SK-N-SH (cell line): ENCODE results near the gene SNX8. TPM values are rescaled to one million over a fixed set of nuclear protein-coding genes. Genes with fewer than 3 reads are reported as not detected.
A peak's percentile ranks its signal among the peaks of the same experiment; 100 is the strongest.

ENCODE experiments used
- CTCF ChIA-PET: fragments of 300-600, 350-600 bp; formaldehyde crosslinking; extraction: SDS; loops from one replicate; lab custom pipeline; 2021; lab: Yijun Ruan, JAX
- POLR2A ChIA-PET: fragments of 350-600 bp; sonication (Branson Sonifier 250); formaldehyde crosslinking; extraction: SDS; loops from one replicate; lab custom pipeline; 2020; ENCODE audit warnings: antibody characterized with exemption, inconsistent platforms; lab: Yijun Ruan, JAX
- DNase-seq: peaks from one replicate; pipeline ENCODE4 v3.0.0; 2012
- H2AFZ ChIP-seq: fragments of 200-600 bp; sonication (generic); 2 replicates; pipeline ENCODE4 v1.8.1; 2016; ENCODE audit warnings: antibody characterized with exemption, mild to moderate bottlenecking, low read depth
- H3F3A ChIP-seq: fragments of 200-600 bp; sonication (generic); replicated peaks from 2 replicates; pipeline ENCODE3; 2016; ENCODE audit warnings: antibody characterized with exemption, mild to moderate bottlenecking; ENCODE audit not compliant: insufficient read depth
- H3K27ac ChIP-seq, 2 experiments: fragments of 200-500 bp in 1 of 2; fragments of 200-600 bp in 1 of 2; sonication (Bioruptor generic) in 1 of 2; sonication (generic), shearing (Covaris generic) in 1 of 2; 2 replicates each; pipeline versions ENCODE4 v1.5.1 to v1.6.1; 2014 to 2016; ENCODE audit warnings: low read depth in 2 of 2, inconsistent platforms in 1 of 2, low read length in 1 of 2, mild to moderate bottlenecking in 1 of 2, mixed read lengths in 1 of 2
- H3K27me3 ChIP-seq: fragments of 200-600 bp; sonication (generic), shearing (Covaris generic); 2 replicates; pipeline ENCODE4 v1.6.1; 2016; ENCODE audit warnings: mixed run types; ENCODE audit not compliant: insufficient read depth
- H3K36me3 ChIP-seq, 2 experiments: fragments of 200-500 bp in 1 of 2; fragments of 200-600 bp in 1 of 2; sonication (Bioruptor generic) in 1 of 2; sonication (generic) in 1 of 2; replicated peaks in 1 of 2; 2 replicates each; pipeline versions ENCODE3 to v1.5.1; 2014 to 2016; ENCODE audit warnings: low read length in 1 of 2, mild to moderate bottlenecking in 1 of 2; ENCODE audit not compliant: insufficient read depth in 2 of 2, control insufficient read depth in 1 of 2
- H3K4me1 ChIP-seq, 2 experiments: fragments of 200-500 bp in 1 of 2; fragments of 200-600 bp in 1 of 2; sonication (Bioruptor generic) in 1 of 2; sonication (generic), shearing (Covaris generic) in 1 of 2; 2 replicates each; pipeline versions ENCODE4 v1.5.1 to v1.6.1; 2014 to 2016; ENCODE audit warnings: low read depth in 1 of 2, low read length in 1 of 2, mixed run types in 1 of 2; ENCODE audit not compliant: insufficient read depth in 2 of 2, control insufficient read depth in 1 of 2
- H3K4me2 ChIP-seq: fragments of 200-600 bp; sonication (generic), shearing (Covaris generic); 2 replicates; pipeline ENCODE4 v1.6.1; 2017; ENCODE audit warnings: mixed run types
- H3K4me3 ChIP-seq, 2 experiments: fragments of 200-500 bp in 1 of 2; fragments of 200-600 bp in 1 of 2; sonication (Bioruptor generic) in 1 of 2; sonication (generic), shearing (Covaris generic) in 1 of 2; 2 replicates each; pipeline versions ENCODE4 v1.5.1 to v1.8.1; 2014 to 2016; ENCODE audit warnings: low read depth in 2 of 2, inconsistent platforms in 1 of 2, low read length in 1 of 2, mild to moderate bottlenecking in 1 of 2, mixed read lengths in 1 of 2, moderate library complexity in 1 of 2
- H3K79me2 ChIP-seq: fragments of 200-600 bp; sonication (generic); 2 replicates; pipeline ENCODE4 v1.8.1; 2017; ENCODE audit warnings: mild to moderate bottlenecking; ENCODE audit not compliant: insufficient read depth
- H3K9ac ChIP-seq: fragments of 200-600 bp; sonication (generic); 2 replicates; pipeline ENCODE4 v1.6.1; 2017; ENCODE audit warnings: mixed run types
- H3K9me2 ChIP-seq: fragments of 200-600 bp; sonication (generic); 2 replicates; pipeline ENCODE4 v1.6.1; 2017; ENCODE audit warnings: mixed run types
- H3K9me3 ChIP-seq: fragments of 200-600 bp; sonication (generic); 2 replicates; pipeline ENCODE4 v1.6.1; 2017; ENCODE audit warnings: mixed run types, mild to moderate bottlenecking, moderate library complexity
- H4K20me1 ChIP-seq: fragments of 200-600 bp; sonication (generic); 2 replicates; pipeline ENCODE4 v1.6.1; 2017; ENCODE audit warnings: mild to moderate bottlenecking, mixed run types; ENCODE audit not compliant: insufficient read depth
- EZH2phosphoT487 ChIP-seq: fragments of 200-600 bp; sonication (generic); IDR thresholded peaks from 2 replicates; pipeline ENCODE4 v1.6.1; 2017; ENCODE audit warnings: low read depth, mixed run types, mild to moderate bottlenecking, antibody characterized with exemption, moderate library complexity, borderline replicate concordance
- FOSL2 ChIP-seq: IDR thresholded peaks from 2 replicates; pipeline ENCODE4 v1.4.0; 2012; ENCODE audit warnings: low read depth, mild to moderate bottlenecking, moderate library complexity, borderline replicate concordance
- IRF3 ChIP-seq: fragments of 150-350 bp; IDR thresholded peaks from 2 replicates; pipeline ENCODE4 v1.6.1; 2016; ENCODE audit warnings: mild to moderate bottlenecking, low read depth, low read length
- MAX ChIP-seq: IDR thresholded peaks from 2 replicates; pipeline ENCODE4 v1.4.0; 2012; ENCODE audit warnings: low read depth
- MXI1 ChIP-seq: IDR thresholded peaks from 2 replicates; pipeline ENCODE4 v1.6.1; 2012; ENCODE audit warnings: mild to moderate bottlenecking, low read depth, low read length, improper control_type of control experiment
- NRF1 ChIP-seq: IDR thresholded peaks from 2 replicates; pipeline ENCODE4 v1.6.1; 2012; ENCODE audit warnings: low read depth, mild to moderate bottlenecking, low read length
- PBX3 ChIP-seq: IDR thresholded peaks from 2 replicates; pipeline ENCODE4; 2012
- RCOR1 ChIP-seq: fragments of 150-350 bp; IDR thresholded peaks from 2 replicates; pipeline ENCODE4 v1.6.1; 2017; ENCODE audit warnings: antibody characterized with exemption, low read length
- REST ChIP-seq: IDR thresholded peaks from 2 replicates; pipeline ENCODE4 v1.6.1; 2012; ENCODE audit warnings: mild to moderate bottlenecking, low read depth, low read length, moderate library complexity
- RFX5 ChIP-seq: IDR thresholded peaks from 2 replicates; pipeline ENCODE4 v1.6.1; 2012; ENCODE audit warnings: mild to moderate bottlenecking, improper control_type of control experiment, low read length
- SMC3 ChIP-seq: IDR thresholded peaks from 2 replicates; pipeline ENCODE4 v1.6.1; 2012; ENCODE audit warnings: low read depth, low read length, improper control_type of control experiment
- USF2 ChIP-seq: fragments of 150-350 bp; IDR thresholded peaks from 2 replicates; pipeline ENCODE4 v1.6.1; 2017; ENCODE audit warnings: antibody characterized with exemption, low read length, low read depth, borderline replicate concordance
- YY1 ChIP-seq: IDR thresholded peaks from 2 replicates; pipeline ENCODE4 v1.4.0; 2012; ENCODE audit warnings: low read depth, mild to moderate bottlenecking
- ZBTB33 ChIP-seq: IDR thresholded peaks from 2 replicates; pipeline ENCODE4 v1.4.0; 2012; ENCODE audit warnings: low read depth, borderline replicate concordance
- WGBS: methylation state at CpG from one replicate; pipeline ENCODE4 v1.1.6; 2017; ENCODE audit warnings: low lambda C conversion rate; 5-methylcytosine and 5-hydroxymethylcytosine counted together
- polyA plus RNA-seq, 3 experiments: library from polyadenylated mRNA; depleted of rRNA; stranded (reverse); fragments of >200 nt; gene quantifications; 2 replicates each; pipeline ENCODE4 v1.2.3, GENCODE V29; 2012

Gene SNX8
- polyA plus RNA-seq, 1 of the 3 experiments (the other 2 are of a cell fraction), result 20.6 TPM

GRCh38 chr7:2241580-2242540 lies 72.4 kb downstream of the SNX8 start, which contains the start of the genes MRM2 and NUDT1 (continued):
- TF ChIP-seq REST (peak; percentile 50; the same call in 1 of the 2 replicates), EZH2phosphoT487 (no peak), MAX (peak; percentile 94), FOSL2 (no peak), MXI1 (peak; percentile 99), ZBTB33 (no peak; the same call in 1 of the 2 replicates), RCOR1 (no peak), NRF1 (no peak)

- H3K4me2 ChIP-seq, result no peak overlapping the region
- H2AFZ ChIP-seq, result no peak overlapping the region
- H3K27ac ChIP-seq, result no peak overlapping the region
- H3K4me3 ChIP-seq, result no peak overlapping the region
- H3K27me3 ChIP-seq, result no peaks in the 10 kb centered on the region
- no peaks in the 10 kb centered on the region for H3K9me2 ChIP-seq
- no peak overlapping the region for H3K9ac ChIP-seq
- peaks cover 45 to 47% of the 10 kb centered on the region in 2 experiments for H3K36me3 ChIP-seq
- no peak for DNase-seq
- H3K79me2 ChIP-seq, result peaks cover 76% of the 10 kb centered on the region
- peaks cover 0 to 16% of the 10 kb centered on the region in 2 experiments; a peak in 1 of 4 replicates for H3K4me1 ChIP-seq
- H3F3A ChIP-seq, result peaks cover 21% of the 10 kb centered on the region
- ChIA-PET CTCF (interaction anchor here (0.8 to 1.1 kb wide), 4 partner anchors 8 to 132 kb away, joined by 3 to 6 read pairs (median 4); no protein-coding TSS in a partner anchor), POLR2A (no interaction called here)
- no peaks in the 10 kb centered on the region for H3K9me3 ChIP-seq
- 0 out of 2 replicates have a peak, but pooled peaks cover 6% of the 10 kb centered on the region for H4K20me1 ChIP-seq
- WGBS, result 99% methylated on average over 17 of the region's 17 CpGs
- no peak for TF ChIP-seq MXI1
- no peak for TF ChIP-seq PBX3
- TF ChIP-seq IRF3, result no peak
- no peak for TF ChIP-seq RFX5
- no peak for TF ChIP-seq YY1
- no peak for TF ChIP-seq USF2
- TF ChIP-seq SMC3, result no peak
- TF ChIP-seq NRF1, result no peak
- TF ChIP-seq ZBTB33, result no peak
- no peak for TF ChIP-seq MAX
- TF ChIP-seq EZH2phosphoT487, result no peak
Observed at GRCh38 chr7:2239242-2239641, 75.0 kb downstream of the SNX8 start.
